Activated T-cell treated with anti-CD3 and anti-CD28 coated beads for 48 hours (primary cell): Measurements from ENCODE around the gene PTPRT.

Experiments used
- DNase-seq: peaks from one replicate; pipeline ENCODE4 v3.0.0-alpha.2; 2020; ENCODE audit warnings: low read depth

Gene PTPRT

GRCh38 chr20:43189554-43190331 is at the start of gene PTPRT:
Gene PTPRT (minus strand): TSS chr20:43189906. CDS start chr20:43189733, 173 bp downstream.
- DNase-seq: no peak

DNA sequence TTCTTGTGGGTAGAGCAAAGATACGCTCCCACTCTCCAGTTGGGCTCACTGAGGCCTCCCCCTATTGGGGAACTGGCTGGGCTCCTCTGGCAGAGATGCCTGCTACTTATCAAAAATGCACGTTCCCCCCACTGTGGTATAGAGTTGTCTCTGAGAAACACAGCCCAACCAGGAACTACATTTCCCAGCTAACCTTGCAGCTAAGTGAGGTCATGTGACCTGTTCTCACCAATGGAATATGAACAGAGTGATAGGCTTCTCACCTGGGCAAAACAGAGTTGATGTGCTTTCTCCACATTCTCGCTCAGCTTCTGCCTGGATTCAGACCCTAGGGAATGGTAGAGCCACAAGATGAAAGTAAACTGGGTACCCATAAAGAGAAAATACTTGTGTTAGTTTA is 49.1 kb upstream of the PTPRT start:
- DNase-seq: no peak

DNA sequence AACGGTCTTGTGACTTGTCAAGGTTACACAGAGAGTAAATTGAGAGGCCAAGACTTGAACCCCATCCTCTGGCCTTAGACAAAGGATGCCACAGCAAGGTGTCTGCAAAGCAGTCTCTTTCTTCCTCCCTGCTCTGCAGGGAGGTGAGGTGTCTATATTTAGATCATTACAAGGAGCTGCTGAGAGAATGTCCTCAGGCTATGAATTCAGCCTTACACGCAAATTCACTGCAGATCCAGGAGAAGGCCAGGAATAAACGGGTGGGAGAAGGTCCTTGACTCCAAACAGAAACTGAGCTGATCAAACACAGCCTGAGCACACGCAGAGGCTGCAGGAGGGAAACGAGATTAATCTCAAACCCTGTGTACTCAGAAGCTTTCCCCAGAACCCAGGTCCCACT is 48.6 kb upstream of the PTPRT start:
- no peak for DNase-seq

DNA sequence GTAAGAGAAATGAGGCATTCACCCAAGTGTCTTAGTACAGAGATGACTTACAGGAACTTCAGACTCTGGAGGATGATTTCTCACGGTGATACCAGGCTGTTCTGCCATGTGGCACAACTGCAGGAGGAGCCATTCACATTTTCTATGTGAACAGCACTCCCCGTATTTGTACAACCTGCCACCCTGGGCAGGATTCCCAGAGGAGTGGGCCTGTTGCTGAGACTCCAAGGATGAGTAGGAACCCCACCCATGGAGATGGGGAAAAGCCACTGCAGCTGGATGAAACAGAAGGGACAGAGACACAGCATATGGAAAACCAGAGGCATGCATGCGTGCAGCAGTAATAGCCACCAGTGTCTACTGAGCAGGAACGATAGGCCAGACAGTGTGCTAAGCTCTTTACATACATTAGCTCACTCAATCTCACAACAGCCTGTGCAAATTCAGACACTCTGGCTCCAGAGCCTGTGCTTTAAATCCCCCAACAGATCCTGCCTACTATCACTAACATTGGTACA is 48.0 kb upstream of the PTPRT start:
- DNase-seq: no peak

DNA sequence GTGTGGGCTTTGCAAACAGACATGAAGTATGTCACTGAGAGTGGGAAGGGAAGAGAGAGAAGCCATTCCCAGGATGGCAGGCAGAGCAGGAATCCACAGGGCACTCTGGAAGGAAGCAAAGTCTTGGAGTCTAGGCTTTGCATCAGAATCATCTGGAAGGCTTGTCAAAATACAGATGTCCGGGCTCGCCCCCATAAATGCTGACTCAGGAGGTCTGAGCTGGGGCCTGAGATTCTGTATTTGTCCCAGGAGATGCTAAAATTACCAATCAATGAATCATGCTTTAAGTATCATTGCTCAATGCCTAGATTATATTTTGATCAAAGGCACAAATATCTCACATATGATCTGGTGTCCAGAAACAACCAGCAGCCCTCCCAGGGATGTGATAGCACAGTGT is 46.3 kb upstream of the PTPRT start:
- DNase-seq: no peak

DNA sequence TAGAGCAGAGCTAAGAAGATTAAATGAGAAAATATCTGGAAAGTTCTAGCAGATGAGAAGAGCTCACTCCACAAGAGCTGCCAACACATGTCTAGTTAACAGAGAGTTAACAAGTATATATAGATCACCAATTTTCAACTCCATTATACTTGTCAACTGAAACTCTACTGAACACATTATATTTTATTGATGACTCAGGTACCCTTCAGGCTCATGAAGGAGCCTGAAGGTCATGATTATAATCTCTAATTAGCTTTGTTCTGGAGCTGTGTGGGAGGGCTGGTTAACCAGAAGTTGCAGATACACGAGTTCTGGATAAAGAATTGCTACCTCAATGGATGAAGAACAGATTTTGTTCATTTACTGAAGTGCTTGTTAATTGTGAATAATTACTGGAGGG is 42.1 kb upstream of the PTPRT start:
- no peak for DNase-seq

GRCh38 chr20:43229696-43230095 is 40.0 kb upstream of the PTPRT start:
- DNase-seq: no peak

DNA sequence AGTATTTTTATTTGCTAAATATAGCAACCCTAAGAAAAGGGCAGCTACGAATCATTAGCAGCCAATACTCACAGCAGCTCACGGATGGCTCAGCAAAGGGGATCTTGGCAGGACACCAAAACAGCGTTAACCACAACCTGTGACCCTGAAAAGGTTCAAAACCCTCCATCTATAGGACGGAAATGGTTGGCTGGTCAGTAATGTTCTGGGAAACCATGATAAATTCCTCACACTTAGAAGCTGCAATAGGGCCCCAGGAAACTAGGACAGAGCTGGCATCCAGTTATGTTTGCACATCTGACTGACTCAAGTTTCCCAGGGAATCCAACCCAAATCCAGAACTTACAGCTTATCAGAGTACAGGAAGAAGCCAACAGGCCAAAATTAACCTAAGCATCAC is 30.9 kb upstream of the PTPRT start:
- DNase-seq: no peak

- no peak for DNase-seq
These were observed 21.2 kb upstream of the PTPRT start for GRCh38 chr20:43210901-43211300.

DNA sequence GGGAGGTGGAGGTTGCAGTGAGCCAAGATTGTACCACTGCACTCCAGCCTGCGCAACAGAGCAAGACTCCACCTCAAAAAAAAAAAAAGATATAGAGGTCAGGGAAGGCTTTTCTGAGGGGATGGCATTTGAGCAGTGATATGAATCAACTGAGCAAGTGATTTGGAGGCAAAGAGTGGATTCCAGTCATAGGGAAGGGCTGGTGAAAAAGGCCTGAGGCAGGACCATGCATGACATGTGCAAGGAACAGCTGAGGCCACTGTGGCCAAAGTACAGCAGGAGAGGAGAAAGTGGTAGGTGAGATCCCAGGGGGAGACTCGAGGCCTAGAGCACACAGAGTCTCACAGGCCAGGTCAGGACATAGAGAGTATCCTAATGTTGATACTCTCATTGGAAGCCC is 20.1 kb upstream of the PTPRT start:
- DNase-seq: no peak

DNA sequence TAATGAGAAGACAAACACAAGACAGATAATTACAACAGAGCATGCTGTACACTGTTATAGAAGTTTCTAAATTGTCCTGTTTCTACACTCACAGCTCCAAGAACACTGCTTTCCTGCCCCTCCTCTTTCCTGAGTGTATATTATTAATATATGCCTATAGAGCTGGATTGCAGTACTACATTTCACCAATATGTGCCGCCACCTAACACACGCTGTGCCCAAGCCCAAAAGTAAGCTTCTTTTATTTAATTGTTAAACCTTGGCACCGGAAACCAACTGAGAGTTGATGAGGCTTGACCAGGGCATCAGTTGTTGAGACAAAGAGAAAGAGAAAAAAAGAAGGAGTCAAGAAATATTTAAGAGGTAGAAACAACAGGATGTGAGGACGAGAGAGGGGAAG is 16.0 kb upstream of the PTPRT start:
- DNase-seq: no peak

- no peak for DNase-seq
These were observed 12.4 kb upstream of the PTPRT start for GRCh38 chr20:43202100-43202499.

DNA sequence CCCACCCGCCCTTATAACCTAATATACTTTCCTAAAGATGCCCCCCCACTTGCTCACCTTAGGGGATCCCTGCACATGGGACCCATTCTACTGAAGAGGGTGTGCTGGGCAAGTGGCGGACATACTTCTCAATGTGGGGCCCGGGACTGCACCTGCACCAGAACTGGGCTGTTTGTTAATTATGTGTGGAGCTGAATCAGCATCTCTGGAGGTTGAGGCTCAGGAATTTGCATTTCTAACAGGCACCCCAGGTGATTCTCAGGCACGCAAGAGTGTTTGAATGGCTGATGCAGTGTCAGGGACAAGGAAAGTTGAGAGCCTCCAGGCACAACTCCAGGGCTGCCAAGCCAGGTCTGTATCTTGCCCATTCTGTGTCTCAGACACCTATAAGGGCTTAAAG is 8.9 kb upstream of the PTPRT start:
- DNase-seq: no peak

GRCh38 chr20:43196243-43196642 is 6.5 kb upstream of the PTPRT start:
- no peak for DNase-seq

DNA sequence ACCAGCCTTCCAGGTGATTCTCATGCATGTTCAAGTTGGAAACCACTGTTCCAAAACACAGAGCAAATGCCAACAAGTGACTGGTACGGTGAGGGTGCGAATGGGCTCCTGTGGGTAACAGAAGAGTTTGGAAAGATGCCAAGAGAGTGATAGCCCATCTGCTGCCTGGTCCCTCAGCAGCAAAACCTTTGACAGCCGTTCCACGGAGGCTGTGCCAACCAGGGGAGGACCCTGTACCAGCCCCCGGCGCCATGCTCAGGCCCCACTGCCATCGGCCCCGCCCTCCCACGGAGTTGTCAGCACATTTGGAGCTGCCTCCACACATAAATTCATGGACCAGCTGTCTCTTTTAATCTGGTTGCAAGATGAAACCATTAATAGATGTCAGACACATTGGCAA is 4.4 kb upstream of the PTPRT start:
- no peak for DNase-seq

GRCh38 chr20:43193443-43193842 is 3.7 kb upstream of the PTPRT start:
- DNase-seq: no peak

DNA sequence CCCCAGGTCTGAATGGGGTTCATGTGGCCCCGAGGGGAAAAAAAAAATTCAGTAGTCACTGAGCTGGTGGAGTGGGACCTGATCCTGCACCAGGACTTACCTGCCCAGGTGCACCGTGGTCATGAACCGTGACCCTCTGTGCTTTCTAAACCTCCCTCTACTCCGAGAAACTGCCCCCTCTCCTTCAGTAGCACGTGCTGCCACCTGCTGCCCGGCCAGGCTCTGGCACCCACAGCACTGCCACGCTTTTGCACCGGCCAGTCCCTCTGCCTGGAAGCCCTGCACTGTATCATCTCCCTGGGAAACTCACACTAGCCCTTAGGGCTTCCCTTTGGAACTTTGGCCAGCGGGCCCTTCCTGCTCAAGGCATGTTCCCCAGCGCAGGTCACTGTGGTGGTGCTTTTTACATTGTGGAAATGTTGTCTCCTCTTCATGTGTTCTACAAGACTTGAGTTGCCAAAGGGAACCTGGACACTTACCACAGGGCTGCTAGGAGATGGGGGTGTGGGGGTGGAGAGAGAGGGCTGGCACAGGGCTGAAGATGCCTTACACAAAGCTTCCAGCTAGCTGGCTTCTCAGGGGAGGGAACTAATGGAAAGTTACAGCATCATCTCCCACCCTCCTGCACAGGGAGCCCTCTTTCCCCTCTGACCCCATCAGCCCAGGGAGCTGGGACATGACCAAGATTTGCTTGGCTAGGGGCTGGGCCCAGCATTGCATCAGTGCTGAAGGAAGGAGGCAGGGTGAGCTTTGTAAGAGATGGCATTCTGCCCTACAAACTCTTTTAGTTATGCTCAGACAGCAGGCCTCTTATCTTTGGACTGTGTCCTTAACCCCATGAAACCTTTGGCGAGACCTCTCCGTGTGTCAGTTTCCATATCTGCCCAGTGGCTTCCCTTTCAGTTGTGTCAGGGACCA is 2.5 kb upstream of the PTPRT start:
- DNase-seq: no peak

- no peak for DNase-seq
These were observed 1.4 kb upstream of the PTPRT start for GRCh38 chr20:43191143-43191542.

- DNase-seq: no peak
These were observed 737 bp upstream of the PTPRT start for GRCh38 chr20:43190332-43190953.

DNA sequence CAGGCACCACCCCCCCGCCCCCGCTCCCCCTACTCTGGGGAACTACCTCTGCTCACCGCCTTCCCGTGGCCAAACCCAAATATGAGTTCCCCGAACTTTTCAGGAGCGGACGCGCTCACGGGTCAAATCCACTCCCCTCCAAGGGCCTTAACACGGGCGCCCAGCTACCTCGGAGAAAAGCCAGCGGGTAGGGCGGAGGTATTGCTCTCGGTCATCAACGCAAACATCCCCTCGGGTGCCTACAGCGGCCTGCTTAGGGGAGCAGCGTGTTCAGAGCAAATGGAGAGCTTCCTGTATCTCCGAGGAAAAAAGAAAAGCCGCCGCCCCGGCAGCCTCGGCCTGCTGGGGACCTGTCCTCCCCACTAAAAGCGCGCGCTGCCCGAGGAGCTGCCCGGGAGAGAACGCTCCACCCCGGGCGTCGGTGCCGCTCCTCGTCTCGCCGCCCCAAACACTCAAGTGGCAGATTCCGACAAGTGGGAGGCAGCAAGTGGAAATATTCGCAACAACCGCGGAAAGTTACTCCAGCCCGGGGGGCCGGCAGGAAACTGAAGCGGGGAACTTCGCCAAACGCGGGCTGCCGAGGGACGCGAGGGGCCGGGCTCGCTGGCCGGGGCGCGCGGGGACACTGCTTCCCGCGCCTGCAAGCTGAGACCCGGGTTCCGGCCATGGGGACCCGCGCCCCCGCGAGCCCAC is 699 bp downstream of the PTPRT start:
- DNase-seq: no peak

- no peak for DNase-seq
These were observed 1.5 kb downstream of the PTPRT start for GRCh38 chr20:43188234-43188653.
